Memory B cell (primary cell): ENCODE data around the gene RGS7BP.

Source experiments
- ATAC-seq: fragments of 150-1000 bp; cut with Tn5 transposase; 2 replicates; pipeline ENCODE4 v1.10.0; 2021; ENCODE audit warnings: low read depth, mild to moderate bottlenecking, moderate library complexity
- DNase-seq, 2 donors: peaks; one replicate each; pipeline ENCODE4 v3.0.0; 2022; ENCODE audit warnings: low spot score in 2 of 2
- H3K27ac Mint-ChIP-seq: one replicate; pipeline ENCODE4 v1.8.0; 2022; ENCODE audit warnings: mild to moderate bottlenecking, moderate library complexity, mixed read lengths
- H3K27me3 Mint-ChIP-seq: one replicate; pipeline ENCODE4 v1.8.0; 2022; ENCODE audit warnings: mixed read lengths
- H3K36me3 Mint-ChIP-seq: one replicate; pipeline ENCODE4 v1.8.0; 2022; ENCODE audit warnings: mild to moderate bottlenecking, mixed read lengths
- H3K4me1 Mint-ChIP-seq: one replicate; pipeline ENCODE4 v1.8.0; 2022; ENCODE audit warnings: mixed read lengths
- H3K4me3 Mint-ChIP-seq: one replicate; pipeline ENCODE4 v1.8.0; 2022; ENCODE audit warnings: mild to moderate bottlenecking, moderate library complexity, mixed read lengths
- H3K9me3 Mint-ChIP-seq: one replicate; pipeline ENCODE4 v1.8.0; 2022; ENCODE audit warnings: mixed read lengths

RGS7BP gene

DNA sequence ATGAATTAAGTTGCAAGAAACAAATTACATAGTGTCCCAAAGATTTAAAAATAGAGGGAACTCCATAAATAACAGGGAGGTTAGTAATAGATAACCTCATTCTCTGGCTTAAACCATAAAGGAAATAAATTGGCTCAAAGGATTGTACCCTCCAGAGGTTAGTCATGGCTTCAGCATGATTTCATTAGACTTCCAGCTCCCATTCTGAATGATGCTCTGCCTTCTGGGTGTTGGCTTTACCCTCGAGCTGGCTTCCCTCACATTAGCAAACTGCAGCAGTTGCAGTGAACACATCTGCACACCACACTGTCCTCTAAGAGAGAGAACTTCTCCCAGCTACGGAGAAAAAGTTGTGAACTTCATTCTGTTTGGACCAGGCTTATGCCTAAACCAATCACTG is 70.4 kb downstream of the RGS7BP start:
- ATAC-seq (no peak), DNase-seq (no peak)
- Mint-ChIP-seq H3K4me1 (no peaks in the 10 kb centered on the region), H3K4me3 (no peak overlapping the region), H3K36me3 (no peaks in the 10 kb centered on the region), H3K27me3 (peaks cover 14% of the 10 kb centered on the region), H3K27ac (no peak overlapping the region), H3K9me3 (no peaks in the 10 kb centered on the region)

DNA sequence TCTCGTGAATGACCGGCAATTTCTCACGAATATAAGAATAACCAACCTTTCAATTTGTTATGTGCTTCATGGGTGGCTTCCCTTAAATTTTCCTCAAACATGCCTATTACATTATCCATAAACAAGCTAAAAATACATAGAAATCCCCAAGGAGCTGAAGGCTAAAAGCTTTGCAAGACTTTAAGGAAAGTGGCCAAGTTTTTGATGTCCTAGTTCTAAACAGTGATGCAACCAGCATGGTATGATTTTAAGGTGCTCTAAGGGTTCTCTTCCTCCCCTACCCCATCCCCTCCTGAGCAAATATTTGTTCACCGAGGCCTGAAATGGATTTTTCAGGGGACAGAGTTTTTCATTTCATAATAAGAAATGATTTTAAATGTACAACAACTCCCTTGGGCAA is 79.8 kb downstream of the RGS7BP start:
- Mint-ChIP-seq H3K27ac (no peak overlapping the region), H3K4me3 (no peak overlapping the region), H3K4me1 (no peaks in the 10 kb centered on the region), H3K27me3 (peaks cover 5% of the 10 kb centered on the region), H3K9me3 (no peaks in the 10 kb centered on the region), H3K36me3 (no peaks in the 10 kb centered on the region)
- ATAC-seq (no peak), DNase-seq (no peak)

DNA sequence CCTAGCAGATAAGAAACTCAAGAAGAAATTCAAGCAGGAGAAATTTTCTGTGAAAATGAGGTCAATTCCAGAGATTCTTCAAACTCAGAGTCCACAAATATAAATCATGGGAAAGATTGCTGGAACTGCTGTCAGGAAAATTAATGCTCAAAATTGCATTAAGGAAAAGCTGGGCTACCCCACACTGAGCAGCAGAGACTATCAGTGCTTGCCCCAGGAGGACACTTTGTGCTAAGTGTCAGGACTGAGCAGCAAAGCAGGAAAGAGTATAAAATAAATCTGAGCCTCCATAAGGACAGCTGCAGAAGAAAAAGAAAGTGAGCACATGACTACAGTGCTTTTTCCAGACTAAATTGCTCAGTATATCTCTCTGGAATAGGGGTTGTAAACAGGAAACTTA is 81.6 kb downstream of the RGS7BP start:
- Mint-ChIP-seq H3K27me3 (peaks cover 5% of the 10 kb centered on the region), H3K36me3 (no peaks in the 10 kb centered on the region), H3K9me3 (no peaks in the 10 kb centered on the region), H3K27ac (no peak overlapping the region), H3K4me3 (no peak overlapping the region), H3K4me1 (no peaks in the 10 kb centered on the region)
- DNase-seq (no peak), ATAC-seq (no peak)

DNA sequence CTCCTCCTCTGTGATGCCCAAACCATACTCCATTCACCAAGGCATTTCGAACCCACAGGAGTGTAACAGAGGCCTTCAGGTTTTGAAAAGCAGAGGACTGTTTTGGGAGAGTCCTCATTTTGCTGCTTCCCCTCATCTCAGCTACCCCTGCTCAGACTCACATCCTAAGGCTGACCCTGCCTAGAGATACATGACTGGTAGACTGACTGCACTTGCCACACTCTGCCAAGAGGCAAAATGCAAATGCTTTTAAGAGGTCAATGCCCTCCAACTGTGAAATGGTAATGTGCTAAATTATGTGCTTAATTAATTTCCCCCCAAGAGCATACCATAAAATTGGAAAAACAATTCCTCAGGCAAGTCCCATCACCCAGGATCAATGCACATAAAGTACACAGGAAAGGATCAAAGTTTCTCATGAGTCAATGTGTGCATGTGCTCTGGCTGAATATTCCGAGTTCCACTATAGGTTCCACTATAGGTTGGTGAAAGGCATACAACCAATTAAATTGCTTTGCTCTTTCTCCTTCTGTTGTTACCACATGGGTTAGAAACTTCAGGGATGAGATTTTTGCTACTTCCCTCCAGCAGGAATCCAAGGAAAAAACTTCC is 87.0 kb downstream of the RGS7BP start:
- H3K27ac Mint-ChIP-seq, result no peak overlapping the region
- H3K27me3 Mint-ChIP-seq, result no peaks in the 10 kb centered on the region
- H3K36me3 Mint-ChIP-seq, result no peaks in the 10 kb centered on the region
- no peaks in the 10 kb centered on the region for H3K4me1 Mint-ChIP-seq
- no peaks in the 10 kb centered on the region for H3K9me3 Mint-ChIP-seq
- DNase-seq, result no peak
- no peak overlapping the region for H3K4me3 Mint-ChIP-seq
- no peak for ATAC-seq

DNA sequence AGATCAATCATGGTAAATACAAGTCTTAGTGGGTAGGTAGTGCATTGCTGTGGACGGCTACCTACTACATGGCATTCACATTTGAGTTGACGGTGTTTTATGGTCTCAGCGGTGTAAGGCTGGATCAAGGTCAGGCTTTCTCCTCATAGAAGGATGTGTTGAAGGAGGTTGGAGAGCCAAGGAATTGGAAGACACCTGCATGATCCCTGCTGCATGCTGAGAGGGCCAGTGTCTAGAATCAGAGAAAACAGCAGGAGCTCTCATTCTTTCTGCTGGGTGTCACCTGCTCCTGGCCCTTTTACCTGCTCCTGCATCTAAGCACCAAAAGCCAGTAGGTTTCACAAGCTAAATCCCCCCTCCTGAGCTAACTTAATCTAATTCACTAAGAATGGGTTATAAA is 88.2 kb downstream of the RGS7BP start:
- ATAC-seq (no peak), DNase-seq (no peak)
- Mint-ChIP-seq H3K27ac (no peak overlapping the region), H3K4me3 (no peak overlapping the region), H3K9me3 (no peaks in the 10 kb centered on the region), H3K36me3 (no peaks in the 10 kb centered on the region), H3K4me1 (no peaks in the 10 kb centered on the region), H3K27me3 (no peaks in the 10 kb centered on the region)

DNA sequence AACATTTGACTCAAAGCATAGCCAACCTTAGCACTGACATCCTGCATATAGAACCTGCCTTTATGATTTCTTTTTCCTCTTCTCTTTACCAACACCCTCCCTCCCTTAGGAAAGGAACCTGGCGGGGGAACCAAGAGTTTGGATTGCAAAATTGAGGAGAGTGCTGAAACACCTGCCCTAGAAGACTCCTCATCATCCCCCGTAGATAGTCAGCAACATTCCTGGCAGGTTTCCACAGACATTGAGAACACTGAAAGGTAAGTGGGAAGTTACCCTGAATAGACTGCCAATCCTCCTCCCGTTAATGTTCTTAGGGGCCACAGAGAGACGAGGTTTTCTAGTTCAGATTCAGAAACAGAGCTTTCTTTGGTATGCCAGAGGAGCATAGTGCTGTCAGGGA is 88.8 kb downstream of the RGS7BP start:
- Mint-ChIP-seq H3K4me1 (no peaks in the 10 kb centered on the region), H3K27me3 (no peaks in the 10 kb centered on the region), H3K9me3 (no peaks in the 10 kb centered on the region), H3K27ac (no peak overlapping the region), H3K36me3 (no peaks in the 10 kb centered on the region), H3K4me3 (no peak overlapping the region)
- ATAC-seq, result no peak
- DNase-seq, result no peak

DNA sequence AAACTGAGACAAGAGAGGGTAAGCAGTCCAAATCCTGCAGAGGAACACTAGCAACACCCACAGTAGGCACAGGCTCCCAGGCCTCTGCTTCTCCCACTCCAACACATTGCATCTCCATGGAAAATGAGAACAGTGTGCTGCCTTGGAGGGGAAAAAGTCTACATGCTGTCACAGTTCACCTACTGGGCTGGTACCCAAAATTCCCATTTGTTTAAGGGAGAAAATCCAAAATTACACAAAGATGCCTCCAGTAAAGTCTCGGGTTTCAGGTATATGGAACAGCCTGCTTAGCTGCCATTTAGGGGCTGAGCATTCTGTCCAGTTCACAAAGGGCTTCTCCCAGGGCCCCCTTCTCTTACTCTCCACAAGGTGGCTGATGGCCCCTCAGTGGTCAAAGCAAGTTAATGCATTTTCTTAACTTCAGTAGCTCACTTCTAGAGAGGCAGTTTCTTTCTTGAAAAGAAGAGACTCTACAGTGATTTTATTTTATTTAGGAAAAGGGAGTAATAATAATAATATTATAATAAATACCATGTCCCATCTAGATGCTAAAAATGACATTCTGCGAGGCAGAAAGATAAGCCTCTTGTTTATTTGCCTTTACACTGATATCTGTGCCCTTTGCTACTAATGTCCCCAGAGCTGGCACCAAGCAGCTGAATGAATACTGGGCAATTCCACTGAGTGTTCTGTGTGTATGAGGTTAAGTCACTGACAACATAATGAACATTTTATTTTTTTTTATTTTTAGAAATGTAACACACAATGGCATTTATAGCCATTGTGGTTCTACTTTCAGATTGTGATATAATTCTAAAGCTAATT is 89.4 kb downstream of the RGS7BP start:
- Mint-ChIP-seq H3K4me1 (no peaks in the 10 kb centered on the region), H3K4me3 (no peak overlapping the region), H3K9me3 (no peaks in the 10 kb centered on the region), H3K27ac (no peak overlapping the region), H3K36me3 (no peaks in the 10 kb centered on the region), H3K27me3 (no peaks in the 10 kb centered on the region)
- DNase-seq, result no peak
- ATAC-seq, result no peak

DNA sequence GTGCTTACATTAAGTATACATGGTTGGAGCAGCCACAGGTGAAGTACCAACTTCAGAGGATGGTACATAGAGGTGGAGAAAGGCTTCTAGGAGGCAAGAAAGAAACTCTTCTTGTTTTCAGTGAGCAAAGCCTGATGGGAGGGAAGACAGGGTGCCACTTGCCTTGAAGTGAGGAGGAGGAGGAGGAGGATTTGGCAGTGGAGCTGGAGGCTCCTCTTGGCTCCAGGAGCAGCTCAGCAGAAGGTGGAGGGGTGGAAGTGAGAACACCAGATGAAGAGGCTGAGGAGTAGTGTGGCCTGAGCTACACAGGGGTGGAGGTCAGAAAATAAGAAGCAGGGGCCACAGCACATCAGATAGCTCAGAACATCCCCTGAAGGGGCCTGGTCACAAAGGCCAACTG is 93.4 kb downstream of the RGS7BP start:
- Mint-ChIP-seq H3K27me3 (no peaks in the 10 kb centered on the region), H3K9me3 (no peaks in the 10 kb centered on the region), H3K4me1 (no peaks in the 10 kb centered on the region), H3K36me3 (no peaks in the 10 kb centered on the region), H3K27ac (no peak overlapping the region), H3K4me3 (no peak overlapping the region)
- ATAC-seq, result no peak
- no peak for DNase-seq

DNA sequence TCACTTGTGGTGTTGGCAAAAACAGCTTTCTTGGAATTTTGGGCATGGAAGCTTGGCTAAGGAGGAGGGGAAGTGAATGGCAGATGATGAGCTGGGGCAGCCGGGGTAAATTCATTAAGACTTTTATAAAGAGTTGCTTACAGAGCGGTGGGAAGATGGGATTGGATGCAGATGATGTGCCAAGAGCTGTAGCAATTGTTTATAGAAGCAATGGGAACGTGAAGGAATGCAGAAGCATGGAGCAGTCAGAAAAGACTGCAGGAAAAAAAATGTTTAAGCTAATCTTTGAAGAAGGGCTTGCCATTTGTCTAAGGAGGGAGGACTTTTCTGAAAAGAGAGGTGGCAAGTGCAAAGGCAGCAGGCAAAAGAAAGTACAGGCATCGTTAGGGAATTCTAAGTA is 97.9 kb downstream of the RGS7BP start:
- ATAC-seq, result no peak
- H3K9me3 Mint-ChIP-seq, result no peaks in the 10 kb centered on the region
- no peak for DNase-seq
- H3K4me3 Mint-ChIP-seq, result no peak overlapping the region
- H3K36me3 Mint-ChIP-seq, result no peaks in the 10 kb centered on the region
- no peak overlapping the region for H3K27ac Mint-ChIP-seq
- no peaks in the 10 kb centered on the region for H3K4me1 Mint-ChIP-seq
- H3K27me3 Mint-ChIP-seq, result no peaks in the 10 kb centered on the region

DNA sequence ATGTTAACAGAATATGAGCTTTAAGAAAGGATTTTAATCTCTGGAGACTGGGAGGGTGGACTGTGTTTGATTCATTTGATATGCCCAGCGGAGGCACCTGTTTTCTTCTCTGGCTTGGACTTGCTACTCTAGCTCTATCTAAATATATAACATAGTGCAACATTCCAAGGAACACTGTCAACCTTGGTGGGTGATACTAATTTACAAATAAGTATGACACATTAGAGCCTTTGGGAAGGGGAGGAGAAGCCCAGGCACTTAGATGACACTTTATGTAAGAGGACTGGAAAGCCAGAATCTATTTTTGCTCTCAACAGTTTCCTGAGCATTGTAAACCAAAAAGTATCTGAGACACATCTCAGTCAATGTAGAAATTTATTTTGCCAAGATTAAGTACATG is 101.1 kb downstream of the RGS7BP start:
- no peaks in the 10 kb centered on the region for H3K4me1 Mint-ChIP-seq
- no peak overlapping the region for H3K4me3 Mint-ChIP-seq
- no peaks in the 10 kb centered on the region for H3K36me3 Mint-ChIP-seq
- ATAC-seq (no peak), DNase-seq (no peak)
- no peaks in the 10 kb centered on the region for H3K9me3 Mint-ChIP-seq
- H3K27me3 Mint-ChIP-seq, result peaks cover 6% of the 10 kb centered on the region
- H3K27ac Mint-ChIP-seq, result no peak overlapping the region

DNA sequence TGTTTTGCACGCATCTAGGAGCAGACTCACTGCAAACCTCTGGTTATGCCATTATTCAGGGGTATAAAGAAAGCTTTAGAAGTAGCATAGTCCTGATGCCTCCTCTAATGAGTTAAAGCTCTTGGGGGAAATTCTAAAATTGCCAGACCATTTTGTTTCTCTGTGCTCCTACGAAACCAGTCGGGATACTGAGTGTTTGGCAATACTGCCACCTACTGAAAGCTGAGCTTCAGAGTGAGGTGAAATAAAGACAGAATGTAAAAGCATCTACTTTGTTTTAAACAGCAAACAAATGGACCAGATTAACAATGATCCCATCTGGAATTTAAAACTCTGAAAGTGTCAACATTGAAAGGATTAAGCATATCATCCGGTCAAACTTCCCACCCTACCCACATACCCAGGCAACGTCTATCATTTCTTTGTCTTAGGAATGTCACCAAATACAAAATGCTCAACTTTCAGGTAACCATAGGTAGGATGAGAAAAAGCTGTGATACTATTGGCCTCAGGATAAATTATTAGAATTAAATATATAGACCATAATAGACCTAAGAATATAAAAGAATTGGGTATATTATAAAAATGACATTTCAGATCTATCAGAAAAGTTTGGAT is 106.6 kb downstream of the RGS7BP start:
- H3K4me1 Mint-ChIP-seq, result no peaks in the 10 kb centered on the region
- peaks cover 8% of the 10 kb centered on the region for H3K27me3 Mint-ChIP-seq
- H3K27ac Mint-ChIP-seq, result no peak overlapping the region
- H3K36me3 Mint-ChIP-seq, result no peaks in the 10 kb centered on the region
- no peak for DNase-seq
- no peaks in the 10 kb centered on the region for H3K9me3 Mint-ChIP-seq
- no peak for ATAC-seq
- H3K4me3 Mint-ChIP-seq, result no peak overlapping the region

DNA sequence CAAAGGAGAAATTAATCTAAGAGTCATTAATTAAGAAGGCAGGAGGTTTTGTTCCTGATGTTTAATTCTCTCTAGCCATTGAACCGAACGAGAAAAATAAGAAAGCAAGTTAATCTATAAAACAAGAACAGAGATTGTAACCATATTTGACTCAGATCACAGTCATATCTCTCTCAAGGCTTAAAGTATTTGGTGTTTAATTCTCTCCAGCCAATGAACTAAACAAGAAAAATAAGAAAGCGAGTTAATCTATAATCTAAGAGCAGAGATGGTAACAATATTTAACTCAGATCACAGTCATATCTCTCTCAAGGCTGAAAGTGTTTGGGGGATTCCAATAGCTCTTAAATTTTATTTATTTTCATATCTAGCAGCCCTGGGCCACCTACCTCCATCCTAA is 110.1 kb downstream of the RGS7BP start:
- H3K36me3 Mint-ChIP-seq, result no peaks in the 10 kb centered on the region
- H3K4me3 Mint-ChIP-seq, result no peak overlapping the region
- no peak overlapping the region for H3K27ac Mint-ChIP-seq
- DNase-seq (no peak), ATAC-seq (no peak)
- H3K4me1 Mint-ChIP-seq, result no peaks in the 10 kb centered on the region
- peaks cover 4% of the 10 kb centered on the region for H3K27me3 Mint-ChIP-seq
- H3K9me3 Mint-ChIP-seq, result no peaks in the 10 kb centered on the region

DNA sequence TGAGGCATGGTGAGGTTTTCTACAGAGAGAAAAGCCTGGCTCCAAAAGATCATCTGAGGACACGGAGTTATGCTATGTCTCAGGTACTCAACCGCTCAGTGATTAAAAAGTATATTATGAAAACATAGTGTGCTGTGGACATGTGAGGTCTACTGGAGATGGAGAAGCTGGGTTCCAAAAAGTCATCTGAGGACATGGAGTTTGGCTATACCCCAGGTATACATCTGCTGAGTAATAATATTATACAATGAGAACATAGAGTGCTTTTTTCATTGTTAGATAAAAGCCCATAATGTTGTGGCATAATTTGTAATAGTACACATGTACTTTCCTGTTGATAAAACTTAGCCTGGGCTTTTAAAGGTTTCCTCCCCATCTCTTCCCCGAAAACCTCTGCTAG is 113.8 kb downstream of the RGS7BP start:
- Mint-ChIP-seq H3K9me3 (no peaks in the 10 kb centered on the region), H3K27me3 (peaks cover 10% of the 10 kb centered on the region), H3K4me3 (no peak overlapping the region), H3K27ac (no peak overlapping the region), H3K4me1 (no peaks in the 10 kb centered on the region), H3K36me3 (no peaks in the 10 kb centered on the region)
- ATAC-seq (no peak), DNase-seq (no peak)

DNA sequence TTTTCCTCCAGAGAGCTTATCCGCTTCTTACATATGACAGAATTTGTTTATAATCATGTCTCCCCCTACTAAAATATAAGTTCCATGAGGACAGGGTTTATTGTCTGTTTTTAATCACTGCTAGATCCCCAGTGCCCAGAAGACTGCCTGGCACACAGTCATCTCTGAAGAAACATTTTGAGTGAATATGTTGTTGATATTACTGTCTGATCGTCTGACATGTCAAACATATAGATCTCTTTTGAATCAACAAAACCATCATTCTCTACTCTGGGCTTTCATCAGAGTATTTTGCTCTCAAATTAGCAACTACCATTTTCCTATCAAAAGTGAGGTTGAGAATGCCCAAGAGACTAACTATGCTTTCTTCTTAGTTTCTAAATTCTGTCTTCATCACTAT is 117.2 kb downstream of the RGS7BP start:
- ATAC-seq (no peak), DNase-seq (no peak)
- Mint-ChIP-seq H3K4me1 (no peaks in the 10 kb centered on the region), H3K27ac (no peak overlapping the region), H3K9me3 (no peaks in the 10 kb centered on the region), H3K4me3 (no peak overlapping the region), H3K36me3 (no peaks in the 10 kb centered on the region), H3K27me3 (peaks cover 8% of the 10 kb centered on the region)

DNA sequence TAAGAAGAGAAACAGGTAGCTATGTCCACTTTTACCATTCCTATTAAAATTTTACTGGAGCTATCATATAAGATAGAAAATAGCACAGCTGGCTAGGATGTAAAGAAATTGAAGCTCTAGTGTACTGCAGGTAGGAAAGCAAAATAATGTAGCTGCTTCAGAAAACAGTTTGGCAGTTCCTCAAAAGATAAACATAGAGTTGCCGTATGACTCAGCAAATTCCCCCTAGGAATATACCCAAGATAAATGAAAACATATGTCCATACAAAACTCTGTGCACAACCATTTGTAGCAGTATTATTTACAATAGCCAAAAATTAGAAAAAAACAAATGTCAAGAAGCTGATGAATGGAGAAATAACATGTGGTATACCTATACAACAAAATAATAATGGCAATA is 119.9 kb downstream of the RGS7BP start:
- DNase-seq, result no peak
- H3K36me3 Mint-ChIP-seq, result no peaks in the 10 kb centered on the region
- H3K27me3 Mint-ChIP-seq, result peaks cover 8% of the 10 kb centered on the region
- no peak overlapping the region for H3K27ac Mint-ChIP-seq
- no peaks in the 10 kb centered on the region for H3K9me3 Mint-ChIP-seq
- no peak overlapping the region for H3K4me3 Mint-ChIP-seq
- ATAC-seq, result no peak
- no peaks in the 10 kb centered on the region for H3K4me1 Mint-ChIP-seq
